WTC11 (cell line): ENCODE measurements around the gene METTL23. TPM values are rescaled to one million over a fixed set of nuclear protein-coding genes. Genes with fewer than 3 reads are reported as not detected.

Source experiments
- CREM ChIP-seq: sonication (generic); formaldehyde crosslinking; IDR thresholded peaks from 2 replicates; pipeline ENCODE4 v1.8.1; 2022; ENCODE audit warnings: mild to moderate bottlenecking, missing genetic modification reagents, moderate library complexity
- ELF4 ChIP-seq: sonication (generic); formaldehyde crosslinking; IDR thresholded peaks from 2 replicates; pipeline ENCODE4 v1.8.1; 2022; ENCODE audit warnings: low read depth, mild to moderate bottlenecking, moderate library complexity, missing genetic modification reagents
- ESRRA ChIP-seq: sonication (generic); formaldehyde crosslinking; IDR thresholded peaks from 2 replicates; pipeline ENCODE4 v1.8.1; 2022; ENCODE audit warnings: mild to moderate bottlenecking, missing genetic modification reagents, borderline replicate concordance
- FOXP1 ChIP-seq: sonication (generic); formaldehyde crosslinking; IDR thresholded peaks from 2 replicates; pipeline ENCODE4 v1.8.0; 2022; ENCODE audit warnings: missing genetic modification reagents, mild to moderate bottlenecking, moderate library complexity, borderline replicate concordance
- IRF2 ChIP-seq: sonication (generic); formaldehyde crosslinking; IDR thresholded peaks from 2 replicates; pipeline ENCODE4 v1.8.0; 2022; ENCODE audit warnings: low read depth, missing genetic modification reagents, borderline replicate concordance
- NFATC4 ChIP-seq: fragments of 250-450 bp; sonication (Bioruptor Pico); IDR thresholded peaks from 2 replicates; pipeline ENCODE4 v1.9.0; 2021; ENCODE audit warnings: mild to moderate bottlenecking
- NR3C1 ChIP-seq: sonication (generic); formaldehyde crosslinking; conservative IDR thresholded peaks from 2 replicates; pipeline ENCODE4 v1.8.1; 2023; ENCODE audit warnings: low read depth, mild to moderate bottlenecking, missing genetic modification reagents
- PRRX2 ChIP-seq: fragments of 250-450 bp; sonication (Bioruptor Pico); IDR thresholded peaks from 2 replicates; pipeline ENCODE4 v1.8.0; 2021; ENCODE audit warnings: mild to moderate bottlenecking
- SOX15 ChIP-seq: fragments of 250-450 bp; sonication (Bioruptor Pico); IDR thresholded peaks from 2 replicates; pipeline ENCODE4 v1.9.0; 2021; ENCODE audit warnings: mild to moderate bottlenecking
- ZNF219 ChIP-seq: sonication (generic); formaldehyde crosslinking; IDR thresholded peaks from 2 replicates; pipeline ENCODE4 v1.8.0; 2023; ENCODE audit warnings: missing genetic modification reagents, mild to moderate bottlenecking, borderline replicate concordance
- ZNF671 ChIP-seq: fragments of 250-450 bp; sonication (Bioruptor Pico); IDR thresholded peaks from 2 replicates; pipeline ENCODE4 v1.8.0; 2021; ENCODE audit warnings: mild to moderate bottlenecking
- total RNA-seq: library from RNA; stranded (reverse); gene quantifications from 3 replicates; pipeline ENCODE4 v1.2.3, GENCODE V29; 2021
- TF ChIP-seq, protein P1 (sequence below): sonication (generic); formaldehyde crosslinking; IDR thresholded peaks from 2 replicates; pipeline ENCODE4 v1.8.1; 2023; ENCODE audit warnings: mild to moderate bottlenecking, missing genetic modification reagents, borderline replicate concordance
- TF ChIP-seq, protein P2 (sequence below): sonication (generic); formaldehyde crosslinking; IDR thresholded peaks from 2 replicates; pipeline ENCODE4 v1.8.0; 2022; ENCODE audit warnings: mild to moderate bottlenecking, missing genetic modification reagents
- TF ChIP-seq, protein P3 (sequence below): fragments of 250-450 bp; sonication (Bioruptor Pico); conservative IDR thresholded peaks from 2 replicates; pipeline ENCODE4 v1.9.0; 2021; ENCODE audit warnings: mild to moderate bottlenecking
- TF ChIP-seq, protein P4 (sequence below): fragments of 250-450 bp; sonication (Bioruptor Pico); IDR thresholded peaks from 2 replicates; pipeline ENCODE4 v2.1.2; 2022; ENCODE audit warnings: mild to moderate bottlenecking, moderate library complexity
- TF ChIP-seq, protein P5 (sequence below): sonication (generic); formaldehyde crosslinking; IDR thresholded peaks from 2 replicates; pipeline ENCODE4 v1.8.1; 2022; ENCODE audit warnings: missing genetic modification reagents, borderline replicate concordance
- TF ChIP-seq, protein P6 (sequence below): sonication (generic); formaldehyde crosslinking; IDR thresholded peaks from 2 replicates; pipeline ENCODE4 v1.8.0; 2023; ENCODE audit warnings: missing genetic modification reagents
- TF ChIP-seq, protein P7 (sequence below): fragments of 250-450 bp; sonication (Bioruptor Pico); IDR thresholded peaks from 2 replicates; pipeline ENCODE4 v1.8.0; 2021; ENCODE audit warnings: mild to moderate bottlenecking

Gene METTL23
- total RNA-seq, 1 experiment from 2014 or later, result 48.5 TPM

DNA sequence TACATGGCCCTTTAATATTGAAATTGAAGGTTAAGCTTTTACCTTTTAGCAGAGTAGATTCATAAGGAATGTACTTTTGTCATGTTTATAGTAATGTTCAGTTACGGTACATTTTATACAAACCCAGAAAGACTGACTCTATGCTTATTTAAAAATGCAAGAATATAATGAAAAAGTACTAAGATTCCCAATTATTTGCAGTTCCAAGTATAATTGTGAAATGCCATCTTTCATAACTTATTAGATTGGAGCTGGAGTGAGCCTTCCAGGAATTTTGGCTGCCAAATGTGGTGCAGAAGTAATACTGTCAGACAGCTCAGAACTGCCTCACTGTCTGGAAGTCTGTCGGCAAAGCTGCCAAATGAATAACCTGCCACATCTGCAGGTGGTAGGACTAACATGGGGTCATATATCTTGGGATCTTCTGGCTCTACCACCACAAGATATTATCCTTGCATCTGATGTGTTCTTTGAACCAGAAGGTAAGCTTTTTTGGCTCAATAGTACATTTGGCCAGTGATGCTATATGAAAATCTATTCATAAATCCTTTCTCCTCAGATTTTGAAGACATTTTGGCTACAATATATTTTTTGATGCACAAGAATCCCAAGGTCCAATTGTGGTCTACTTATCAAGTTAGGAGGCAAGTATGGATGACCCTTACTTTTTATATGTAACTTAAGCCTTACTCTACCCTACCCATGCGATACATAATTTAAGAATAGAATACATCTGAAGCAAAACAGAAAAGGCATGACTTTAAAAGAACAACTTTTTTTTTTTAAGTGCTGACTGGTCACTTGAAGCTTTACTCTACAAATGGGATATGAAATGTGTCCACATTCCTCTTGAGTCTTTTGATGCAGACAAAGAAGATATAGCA is 6.3 kb downstream of the METTL23 start (continued):
- TF ChIP-seq, protein P1, sequence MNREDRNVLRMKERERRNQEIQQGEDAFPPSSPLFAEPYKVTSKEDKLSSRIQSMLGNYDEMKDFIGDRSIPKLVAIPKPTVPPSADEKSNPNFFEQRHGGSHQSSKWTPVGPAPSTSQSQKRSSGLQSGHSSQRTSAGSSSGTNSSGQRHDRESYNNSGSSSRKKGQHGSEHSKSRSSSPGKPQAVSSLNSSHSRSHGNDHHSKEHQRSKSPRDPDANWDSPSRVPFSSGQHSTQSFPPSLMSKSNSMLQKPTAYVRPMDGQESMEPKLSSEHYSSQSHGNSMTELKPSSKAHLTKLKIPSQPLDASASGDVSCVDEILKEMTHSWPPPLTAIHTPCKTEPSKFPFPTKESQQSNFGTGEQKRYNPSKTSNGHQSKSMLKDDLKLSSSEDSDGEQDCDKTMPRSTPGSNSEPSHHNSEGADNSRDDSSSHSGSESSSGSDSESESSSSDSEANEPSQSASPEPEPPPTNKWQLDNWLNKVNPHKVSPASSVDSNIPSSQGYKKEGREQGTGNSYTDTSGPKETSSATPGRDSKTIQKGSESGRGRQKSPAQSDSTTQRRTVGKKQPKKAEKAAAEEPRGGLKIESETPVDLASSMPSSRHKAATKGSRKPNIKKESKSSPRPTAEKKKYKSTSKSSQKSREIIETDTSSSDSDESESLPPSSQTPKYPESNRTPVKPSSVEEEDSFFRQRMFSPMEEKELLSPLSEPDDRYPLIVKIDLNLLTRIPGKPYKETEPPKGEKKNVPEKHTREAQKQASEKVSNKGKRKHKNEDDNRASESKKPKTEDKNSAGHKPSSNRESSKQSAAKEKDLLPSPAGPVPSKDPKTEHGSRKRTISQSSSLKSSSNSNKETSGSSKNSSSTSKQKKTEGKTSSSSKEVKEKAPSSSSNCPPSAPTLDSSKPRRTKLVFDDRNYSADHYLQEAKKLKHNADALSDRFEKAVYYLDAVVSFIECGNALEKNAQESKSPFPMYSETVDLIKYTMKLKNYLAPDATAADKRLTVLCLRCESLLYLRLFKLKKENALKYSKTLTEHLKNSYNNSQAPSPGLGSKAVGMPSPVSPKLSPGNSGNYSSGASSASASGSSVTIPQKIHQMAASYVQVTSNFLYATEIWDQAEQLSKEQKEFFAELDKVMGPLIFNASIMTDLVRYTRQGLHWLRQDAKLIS (CRISPR knock-in tag), result no peak
- TF ChIP-seq, protein P2, sequence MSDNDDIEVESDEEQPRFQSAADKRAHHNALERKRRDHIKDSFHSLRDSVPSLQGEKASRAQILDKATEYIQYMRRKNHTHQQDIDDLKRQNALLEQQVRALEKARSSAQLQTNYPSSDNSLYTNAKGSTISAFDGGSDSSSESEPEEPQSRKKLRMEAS, result no peak
- TF ChIP-seq PRRX2 (peak; percentile 90), FOXP1 (CRISPR knock-in tag) (no peak), ZNF671 (peak; percentile 37; the same call in 1 of the 2 replicates), CREM (CRISPR knock-in tag) (0 out of 2 replicates have a peak, but pooled peaks have one; percentile 5), ESRRA (CRISPR knock-in tag) (no peak), SOX15 (CRISPR knock-in tag) (no peak), NR3C1 (CRISPR knock-in tag) (no peak), IRF2 (no peak), ELF4 (CRISPR knock-in tag) (no peak), NFATC4 (CRISPR knock-in tag) (peak; percentile 83; the same call in 1 of the 2 replicates), ZNF219 (CRISPR knock-in tag) (no peak)
- TF ChIP-seq, protein P3, sequence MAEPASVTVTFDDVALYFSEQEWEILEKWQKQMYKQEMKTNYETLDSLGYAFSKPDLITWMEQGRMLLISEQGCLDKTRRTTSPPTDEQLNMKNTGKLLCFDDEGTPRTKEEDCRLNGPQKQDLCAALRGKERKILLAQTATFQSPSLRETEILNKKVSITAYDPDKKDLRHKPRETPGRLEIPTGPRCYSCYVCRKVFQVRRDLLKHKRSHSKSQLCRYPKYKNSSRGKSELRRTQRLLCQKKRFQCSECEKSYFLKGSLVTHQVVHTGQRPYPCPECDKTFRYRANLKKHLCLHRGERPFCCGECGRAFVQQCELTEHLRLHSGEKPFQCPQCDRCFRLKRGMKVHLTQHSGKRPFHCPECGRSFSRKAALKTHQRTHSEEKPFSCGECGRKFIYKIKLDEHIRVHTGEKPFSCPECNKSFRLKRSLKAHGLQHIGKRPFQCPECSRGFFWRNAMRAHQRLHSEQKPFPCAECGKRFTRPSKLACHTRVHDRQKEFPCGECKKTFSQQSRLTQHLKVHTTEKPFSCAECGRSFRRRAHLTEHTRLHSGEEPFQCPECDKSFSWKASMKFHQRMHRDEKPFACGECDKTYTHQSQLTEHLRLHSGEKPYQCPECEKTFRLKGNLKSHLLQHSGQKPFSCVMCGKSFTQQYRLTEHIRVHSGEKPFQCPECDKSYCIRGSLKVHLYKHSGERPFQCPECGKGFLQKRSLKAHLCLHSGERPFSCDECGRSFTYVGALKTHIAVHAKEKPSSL, result peak; percentile 42; the same call in 1 of the 2 replicates
- TF ChIP-seq, protein P4, sequence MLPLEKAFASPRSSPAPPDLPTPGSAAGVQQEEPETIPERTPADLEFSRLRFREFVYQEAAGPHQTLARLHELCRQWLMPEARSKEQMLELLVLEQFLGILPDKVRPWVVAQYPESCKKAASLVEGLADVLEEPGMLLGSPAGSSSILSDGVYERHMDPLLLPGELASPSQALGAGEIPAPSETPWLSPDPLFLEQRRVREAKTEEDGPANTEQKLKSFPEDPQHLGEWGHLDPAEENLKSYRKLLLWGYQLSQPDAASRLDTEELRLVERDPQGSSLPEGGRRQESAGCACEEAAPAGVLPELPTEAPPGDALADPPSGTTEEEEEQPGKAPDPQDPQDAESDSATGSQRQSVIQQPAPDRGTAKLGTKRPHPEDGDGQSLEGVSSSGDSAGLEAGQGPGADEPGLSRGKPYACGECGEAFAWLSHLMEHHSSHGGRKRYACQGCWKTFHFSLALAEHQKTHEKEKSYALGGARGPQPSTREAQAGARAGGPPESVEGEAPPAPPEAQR (CRISPR knock-in tag), result 0 out of 2 replicates have a peak, but pooled peaks have one; percentile 5
- TF ChIP-seq, protein P5, sequence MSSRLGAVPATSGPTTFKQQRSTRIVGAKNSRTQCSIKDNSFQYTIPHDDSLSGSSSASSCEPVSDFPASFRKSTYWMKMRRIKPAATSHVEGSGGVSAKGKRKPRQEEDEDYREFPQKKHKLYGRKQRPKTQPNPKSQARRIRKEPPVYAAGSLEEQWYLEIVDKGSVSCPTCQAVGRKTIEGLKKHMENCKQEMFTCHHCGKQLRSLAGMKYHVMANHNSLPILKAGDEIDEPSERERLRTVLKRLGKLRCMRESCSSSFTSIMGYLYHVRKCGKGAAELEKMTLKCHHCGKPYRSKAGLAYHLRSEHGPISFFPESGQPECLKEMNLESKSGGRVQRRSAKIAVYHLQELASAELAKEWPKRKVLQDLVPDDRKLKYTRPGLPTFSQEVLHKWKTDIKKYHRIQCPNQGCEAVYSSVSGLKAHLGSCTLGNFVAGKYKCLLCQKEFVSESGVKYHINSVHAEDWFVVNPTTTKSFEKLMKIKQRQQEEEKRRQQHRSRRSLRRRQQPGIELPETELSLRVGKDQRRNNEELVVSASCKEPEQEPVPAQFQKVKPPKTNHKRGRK, result no peak
- TF ChIP-seq, protein P6, sequence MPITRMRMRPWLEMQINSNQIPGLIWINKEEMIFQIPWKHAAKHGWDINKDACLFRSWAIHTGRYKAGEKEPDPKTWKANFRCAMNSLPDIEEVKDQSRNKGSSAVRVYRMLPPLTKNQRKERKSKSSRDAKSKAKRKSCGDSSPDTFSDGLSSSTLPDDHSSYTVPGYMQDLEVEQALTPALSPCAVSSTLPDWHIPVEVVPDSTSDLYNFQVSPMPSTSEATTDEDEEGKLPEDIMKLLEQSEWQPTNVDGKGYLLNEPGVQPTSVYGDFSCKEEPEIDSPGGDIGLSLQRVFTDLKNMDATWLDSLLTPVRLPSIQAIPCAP (CRISPR knock-in tag), result no peak
- TF ChIP-seq, protein P7, sequence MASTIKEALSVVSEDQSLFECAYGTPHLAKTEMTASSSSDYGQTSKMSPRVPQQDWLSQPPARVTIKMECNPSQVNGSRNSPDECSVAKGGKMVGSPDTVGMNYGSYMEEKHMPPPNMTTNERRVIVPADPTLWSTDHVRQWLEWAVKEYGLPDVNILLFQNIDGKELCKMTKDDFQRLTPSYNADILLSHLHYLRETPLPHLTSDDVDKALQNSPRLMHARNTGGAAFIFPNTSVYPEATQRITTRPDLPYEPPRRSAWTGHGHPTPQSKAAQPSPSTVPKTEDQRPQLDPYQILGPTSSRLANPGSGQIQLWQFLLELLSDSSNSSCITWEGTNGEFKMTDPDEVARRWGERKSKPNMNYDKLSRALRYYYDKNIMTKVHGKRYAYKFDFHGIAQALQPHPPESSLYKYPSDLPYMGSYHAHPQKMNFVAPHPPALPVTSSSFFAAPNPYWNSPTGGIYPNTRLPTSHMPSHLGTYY (CRISPR knock-in tag), result peak; percentile 91
